NT2/D1 (cell line): ENCODE measurements around the gene FNBP1L.

Source experiments
- SUZ12 ChIP-seq: IDR thresholded peaks from 2 replicates; pipeline ENCODE4 v1.6.1; 2011; ENCODE audit not compliant: insufficient read length, insufficient read depth; ENCODE audit errors: extremely low read depth
- YY1 ChIP-seq: IDR thresholded peaks from 2 replicates; pipeline ENCODE4 v1.6.1; 2011; ENCODE audit not compliant: insufficient read length, insufficient read depth
- ZNF274 ChIP-seq: IDR thresholded peaks from 2 replicates; pipeline ENCODE4 v1.6.1; 2011; ENCODE audit warnings: mild to moderate bottlenecking, low read depth, low read length

- no peak for TF ChIP-seq YY1
- no peak for TF ChIP-seq ZNF274
- TF ChIP-seq SUZ12, result no peak
These were observed 26.4 kb downstream of the FNBP1L start for GRCh38 chr1:93474321-93474720.
